ENCODE results near the gene POU2F2. TPM values are rescaled to one million over a fixed set of nuclear protein-coding genes. Genes with fewer than 3 reads are reported as not detected.

The POU2F2 gene
- polyA plus RNA-seq, 1 of the 3 experiments (the other 2 are of a cell fraction), result 0.49 TPM

- H3K27ac ChIP-seq (ENCODE audit: low read depth in 2 of 2, low read length in 1 of 2), result no peak overlapping the region
- POLR2A ChIA-PET, result no interaction called here
- H4K20me1 ChIP-seq (ENCODE audit: insufficient read depth), result peaks cover 32% of the 10 kb centered on the region
- CTCF ChIA-PET, result no interaction called here
- TF ChIP-seq RXRA (IDR thresholded peaks at IDR 0.05; ENCODE audit: borderline replicate concordance, low read depth) (no peak), SIN3A (IDR thresholded peaks at IDR 0.05; ENCODE audit: borderline replicate concordance, low read depth, low read length) (no peak), JUND (IDR thresholded peaks at IDR 0.05) (no peak), CHD2 (IDR thresholded peaks at IDR 0.05; ENCODE audit: low read length, partially characterized antibody) (no peak)
- H3K9me2 ChIP-seq, result no peaks in the 10 kb centered on the region
- peaks cover 24 to 35% of the 10 kb centered on the region in 2 experiments for H3K36me3 ChIP-seq (replicated peaks in 1 of 2; ENCODE audit: control insufficient read depth in 1 of 2, insufficient read depth in 2 of 2, low read length in 1 of 2)
- no peak overlapping the region for H3K4me3 ChIP-seq (ENCODE audit: low read depth in 2 of 2, low read length in 1 of 2)
- peaks cover 0 to 17% of the 10 kb centered on the region in 2 experiments; a peak in 2 of 4 replicates for H3K4me1 ChIP-seq (ENCODE audit: control insufficient read depth in 1 of 2, insufficient read depth in 2 of 2, low read depth in 1 of 2, low read length in 1 of 2)
- peaks cover 30% of the 10 kb centered on the region for H3F3A ChIP-seq (replicated peaks; ENCODE audit: insufficient read depth)
- no peak for DNase-seq
- H3K4me2 ChIP-seq, result no peak overlapping the region
- H3K9me3 ChIP-seq, result no peaks in the 10 kb centered on the region
- H3K79me2 ChIP-seq (ENCODE audit: insufficient read depth), result peaks cover 48% of the 10 kb centered on the region; the same call in 1 of the 2 replicates
- WGBS (ENCODE audit: low lambda C conversion rate), result 88% methylated on average over 5 of the region's 5 CpGs
- no peaks in the 10 kb centered on the region for H3K27me3 ChIP-seq (ENCODE audit: insufficient read depth)
- H2AFZ ChIP-seq (ENCODE audit: low read depth), result no peak overlapping the region
- no peak overlapping the region for H3K9ac ChIP-seq
These were observed 48.7 kb downstream of the POU2F2 start for GRCh38 chr19:42083537-42083936.

GRCh38 chr19:42081584-42082203, 50.6 kb downstream of the POU2F2 start:
- H3K4me3 ChIP-seq (ENCODE audit: low read depth in 2 of 2, low read length in 1 of 2), result no peak overlapping the region
- H3K9ac ChIP-seq, result no peak overlapping the region
- H2AFZ ChIP-seq (ENCODE audit: low read depth), result no peak overlapping the region
- WGBS (ENCODE audit: low lambda C conversion rate), result 94% methylated on average over 2 of the region's 2 CpGs
- POLR2A ChIA-PET, result interaction anchor here (1.4 kb wide), 1 partner anchor 12 kb away, joined by 3 read pairs; the partner anchor contains the start of gene GRIK5
- no peaks in the 10 kb centered on the region for H3K27me3 ChIP-seq (ENCODE audit: insufficient read depth)
- peaks cover 67% of the 10 kb centered on the region for H3K79me2 ChIP-seq (ENCODE audit: insufficient read depth)
- H3F3A ChIP-seq (replicated peaks; ENCODE audit: insufficient read depth), result peaks cover 24% of the 10 kb centered on the region
- H3K36me3 ChIP-seq (replicated peaks in 1 of 2; ENCODE audit: control insufficient read depth in 1 of 2, insufficient read depth in 2 of 2, low read length in 1 of 2), result peaks cover 26 to 36% of the 10 kb centered on the region in 2 experiments
- peaks cover 50% of the 10 kb centered on the region for H4K20me1 ChIP-seq (ENCODE audit: insufficient read depth)
- H3K4me2 ChIP-seq, result no peak overlapping the region
- H3K9me2 ChIP-seq, result no peaks in the 10 kb centered on the region
- peaks cover 7 to 11% of the 10 kb centered on the region in 2 experiments; a peak in 2 of 4 replicates for H3K4me1 ChIP-seq (ENCODE audit: control insufficient read depth in 1 of 2, insufficient read depth in 2 of 2, low read depth in 1 of 2, low read length in 1 of 2)
- CTCF ChIA-PET, result interaction anchor here (0.6 to 1.4 kb wide), 7 partner anchors 13 to 161 kb away, joined by 3 to 6 read pairs (median 3); partner anchors contain the start of gene GSK3A
- peak; percentile 57 for DNase-seq
- H3K9me3 ChIP-seq, result no peaks in the 10 kb centered on the region
- H3K27ac ChIP-seq (ENCODE audit: low read depth in 2 of 2, low read length in 1 of 2), result no peak overlapping the region
- TF ChIP-seq MXI1 (IDR thresholded peaks at IDR 0.05; ENCODE audit: low read depth, low read length), result no peak
- TF ChIP-seq RCOR1 (IDR thresholded peaks at IDR 0.05; ENCODE audit: low read length), result no peak
- peak; percentile 60 for TF ChIP-seq CTCF (IDR thresholded peaks at IDR 0.05)
- no peak for TF ChIP-seq NRF1 (IDR thresholded peaks at IDR 0.05; ENCODE audit: low read depth, low read length)
- TF ChIP-seq SIN3A (IDR thresholded peaks at IDR 0.05; ENCODE audit: borderline replicate concordance, low read depth, low read length), result no peak
- TF ChIP-seq CHD2 (IDR thresholded peaks at IDR 0.05; ENCODE audit: low read length, partially characterized antibody), result no peak
- 0 out of 2 replicates have a peak, but pooled peaks have one; percentile 17 for TF ChIP-seq SMC3 (IDR thresholded peaks at IDR 0.05; ENCODE audit: low read depth, low read length)
- peak; percentile 51 for TF ChIP-seq RAD21 (IDR thresholded peaks at IDR 0.05; ENCODE audit: low read length)
- no peak for TF ChIP-seq FOXM1 (IDR thresholded peaks at IDR 0.05; ENCODE audit: low read depth)
- TF ChIP-seq TAF1 (IDR thresholded peaks at IDR 0.05; ENCODE audit: borderline replicate concordance, low read depth, low read length), result no peak
- TF ChIP-seq REST (IDR thresholded peaks at IDR 0.05; ENCODE audit: low read depth, low read length), result no peak
- TF ChIP-seq MEF2A (IDR thresholded peaks at IDR 0.05; ENCODE audit: borderline replicate concordance, low read depth), result no peak
- TF ChIP-seq TEAD4 (IDR thresholded peaks at IDR 0.05; ENCODE audit: borderline replicate concordance, insufficient read depth), result no peak
- no peak for TF ChIP-seq YY1 (IDR thresholded peaks at IDR 0.05; ENCODE audit: low read depth)
- no peak for TF ChIP-seq TCF12 (IDR thresholded peaks at IDR 0.05)
- no peak for TF ChIP-seq FOSL2 (IDR thresholded peaks at IDR 0.05; ENCODE audit: borderline replicate concordance, low read depth)
- no peak for TF ChIP-seq RFX5 (IDR thresholded peaks at IDR 0.05; ENCODE audit: low read length)
- TF ChIP-seq USF2 (IDR thresholded peaks at IDR 0.05; ENCODE audit: borderline replicate concordance, low read depth, low read length), result no peak

Measured in SK-N-SH (cell line).